GM18502 (cell line): ENCODE data around the gene ZNF212.

Experiments used
- ATAC-seq: cut with Tn5 transposase; IDR thresholded peaks from one replicate; pipeline ENCODE4 v1.9.1; 2021; ENCODE audit warnings: mild to moderate bottlenecking; ENCODE audit not compliant: unreplicated experiment, poor library complexity

Gene ZNF212

GRCh38 chr7:149283321-149283720, 43.9 kb downstream of the ZNF212 start:
- no peak for ATAC-seq

GRCh38 chr7:149284343-149284742, 44.9 kb downstream of the ZNF212 start:
- no peak for ATAC-seq

DNA sequence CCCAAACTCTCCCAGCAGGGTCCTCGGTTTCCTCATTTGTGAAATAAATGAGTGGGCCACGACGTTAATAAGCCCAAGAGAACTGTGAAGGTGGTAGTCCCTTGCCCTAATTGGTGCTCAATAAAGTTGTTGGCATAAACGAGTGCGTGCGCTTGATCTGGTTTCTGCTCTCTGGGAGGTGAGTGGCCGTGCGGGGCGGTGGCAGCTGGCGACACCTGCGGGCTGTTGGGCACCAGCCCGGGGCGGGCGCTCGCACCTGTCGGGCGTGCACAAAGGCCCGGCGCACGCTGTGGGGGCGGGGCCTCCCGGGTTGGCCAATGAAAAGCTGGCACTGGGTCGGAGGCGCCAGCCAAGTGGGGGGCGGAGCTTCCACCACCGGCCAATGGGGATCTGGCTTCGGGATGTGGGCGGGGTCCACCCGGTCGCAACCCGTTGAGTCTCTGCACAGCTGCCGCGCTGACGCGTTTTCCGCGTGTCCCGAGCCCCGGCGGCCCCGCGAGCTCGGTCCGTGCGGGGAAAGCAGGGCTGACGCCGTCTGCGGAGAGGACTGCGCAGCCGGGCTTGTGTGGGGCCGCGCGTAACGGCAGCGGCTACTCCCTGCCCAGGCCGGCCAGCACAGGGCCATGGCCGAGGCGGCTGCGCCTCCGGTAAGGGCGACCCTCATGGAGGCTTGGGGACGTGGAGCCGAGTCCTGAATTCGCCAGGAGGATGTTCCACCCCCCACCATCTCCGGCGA, 45.6 kb downstream of the ZNF212 start:
- ATAC-seq = peak; percentile 98

- no peak for ATAC-seq
Observed at GRCh38 chr7:149285603-149286002, 46.2 kb downstream of the ZNF212 start.

DNA sequence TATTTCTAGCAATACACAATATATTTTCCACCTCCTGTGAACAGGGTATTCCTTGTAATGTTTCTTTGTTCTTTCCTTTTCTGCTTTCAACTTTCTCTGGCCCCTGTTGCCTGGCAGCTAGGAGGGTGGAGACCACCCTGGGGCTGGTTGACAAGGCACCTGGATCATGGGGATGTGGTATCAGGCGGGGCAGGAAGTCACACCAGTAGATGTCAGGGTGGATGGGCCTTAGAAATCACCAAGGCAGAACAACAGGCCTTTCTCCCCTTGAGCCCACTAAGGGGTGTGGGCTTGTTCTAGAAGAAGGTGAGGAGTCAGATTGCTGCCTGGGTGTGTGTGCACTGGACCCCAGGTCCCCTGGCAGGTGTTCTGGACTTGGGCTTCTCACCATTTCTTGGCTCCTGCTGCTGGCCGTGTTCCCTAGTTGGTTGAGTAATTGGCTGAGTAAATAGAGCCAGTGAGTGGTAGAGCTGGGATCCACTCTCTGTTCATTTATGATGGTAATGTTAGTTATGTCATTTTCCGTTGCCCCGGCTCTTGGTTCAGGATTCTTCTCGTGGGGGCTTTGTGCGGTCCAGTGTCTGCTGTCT, 47.5 kb downstream of the ZNF212 start:
- ATAC-seq = no peak

DNA sequence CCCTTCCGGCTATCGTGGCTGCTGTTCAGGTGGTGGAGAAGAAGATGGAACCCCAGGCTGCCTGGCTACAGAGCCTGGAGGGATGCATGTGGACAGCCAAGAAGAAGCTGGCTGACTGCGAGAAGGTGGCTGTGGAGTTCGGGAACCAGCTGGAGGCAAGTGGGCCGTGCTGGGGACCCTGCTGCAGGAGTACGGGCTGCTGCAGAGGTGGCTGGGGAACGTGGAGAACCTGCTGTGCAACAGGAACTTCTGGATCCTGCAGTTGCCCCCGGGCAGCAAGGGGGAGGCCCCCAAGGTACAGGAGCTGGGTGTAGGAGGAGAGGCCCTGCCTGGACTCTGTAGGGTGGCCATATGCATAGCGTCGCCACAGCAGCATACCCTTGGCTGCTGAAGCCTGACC, 48.2 kb downstream of the ZNF212 start:
- no peak for ATAC-seq

DNA sequence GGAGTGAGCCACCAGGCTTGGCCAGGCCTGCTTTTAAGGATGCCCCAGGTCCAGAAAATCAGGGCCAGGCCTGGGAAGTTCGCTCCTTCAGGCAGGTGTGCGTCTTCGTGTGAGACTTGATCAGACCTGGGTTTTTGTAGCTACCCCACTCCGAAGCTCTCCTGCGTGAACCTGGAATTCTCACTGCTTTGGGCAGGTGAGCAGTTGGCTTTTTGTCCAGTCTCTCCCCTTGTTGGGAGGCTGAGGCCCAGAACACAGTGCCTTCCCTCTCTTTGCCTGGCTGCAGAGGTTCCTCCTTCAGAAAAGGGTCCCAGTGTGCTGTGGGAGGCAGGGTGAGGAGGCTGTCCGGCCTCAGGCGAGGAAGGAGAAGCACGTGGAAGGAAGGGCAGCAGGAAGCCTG, 49.8 kb downstream of the ZNF212 start:
- ATAC-seq = no peak

DNA sequence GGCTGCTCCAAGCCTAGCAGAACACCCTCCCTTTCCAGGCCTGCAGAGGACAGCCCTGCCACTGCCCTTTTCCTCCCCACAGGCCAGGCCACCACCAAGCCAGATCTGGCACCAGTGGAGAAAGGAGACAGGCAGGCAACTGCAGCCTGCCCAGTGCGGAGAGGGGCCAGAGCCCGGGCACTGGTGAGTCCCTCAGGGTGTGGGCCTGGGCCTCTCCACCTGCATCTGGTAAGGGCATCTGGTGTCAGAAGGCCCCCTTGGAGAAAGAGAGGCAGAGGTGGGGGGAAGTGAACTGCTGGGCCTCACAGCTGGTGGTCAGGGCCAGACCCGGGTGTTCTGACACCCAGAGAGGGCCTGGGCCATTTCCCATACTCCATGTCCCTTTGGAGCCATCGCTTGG, 50.4 kb downstream of the ZNF212 start:
- ATAC-seq = no peak

DNA sequence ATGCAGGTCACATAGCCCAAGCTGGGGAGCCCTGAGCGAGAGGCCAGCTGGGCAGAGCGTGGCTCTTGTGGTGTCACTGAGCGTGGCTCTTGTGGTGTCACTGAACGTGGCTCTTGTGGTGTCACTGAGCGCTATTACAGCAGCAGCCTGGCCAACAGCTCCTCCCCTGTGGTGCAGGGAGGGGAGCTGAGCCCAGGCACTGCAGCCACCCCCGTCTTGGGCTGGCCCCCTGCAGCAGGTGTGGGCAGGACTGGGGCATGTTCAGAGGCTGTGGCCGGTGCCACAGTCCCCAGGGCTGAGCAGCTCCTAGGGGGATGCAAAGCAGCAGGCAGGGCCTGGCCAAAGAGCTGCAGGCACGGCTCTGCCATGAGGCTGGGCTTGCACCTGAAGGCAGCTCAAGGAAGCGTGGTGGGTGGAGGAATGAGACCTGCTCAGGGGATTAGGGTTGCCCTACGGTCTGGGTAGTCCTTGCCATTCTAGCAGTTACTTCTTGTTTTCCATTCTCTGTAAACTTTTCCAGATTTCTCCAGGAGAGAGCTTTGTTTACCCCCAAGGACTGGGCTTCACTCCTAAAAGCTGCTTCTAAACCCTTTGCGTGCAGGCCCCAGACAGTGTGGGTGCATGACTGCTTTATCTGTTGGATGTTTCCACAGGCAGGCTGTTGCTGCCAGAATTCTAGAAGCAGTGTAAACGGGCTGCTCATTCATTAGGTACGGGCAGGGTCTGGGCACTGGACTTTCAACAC, 51.8 kb downstream of the ZNF212 start:
- ATAC-seq = no peak

DNA sequence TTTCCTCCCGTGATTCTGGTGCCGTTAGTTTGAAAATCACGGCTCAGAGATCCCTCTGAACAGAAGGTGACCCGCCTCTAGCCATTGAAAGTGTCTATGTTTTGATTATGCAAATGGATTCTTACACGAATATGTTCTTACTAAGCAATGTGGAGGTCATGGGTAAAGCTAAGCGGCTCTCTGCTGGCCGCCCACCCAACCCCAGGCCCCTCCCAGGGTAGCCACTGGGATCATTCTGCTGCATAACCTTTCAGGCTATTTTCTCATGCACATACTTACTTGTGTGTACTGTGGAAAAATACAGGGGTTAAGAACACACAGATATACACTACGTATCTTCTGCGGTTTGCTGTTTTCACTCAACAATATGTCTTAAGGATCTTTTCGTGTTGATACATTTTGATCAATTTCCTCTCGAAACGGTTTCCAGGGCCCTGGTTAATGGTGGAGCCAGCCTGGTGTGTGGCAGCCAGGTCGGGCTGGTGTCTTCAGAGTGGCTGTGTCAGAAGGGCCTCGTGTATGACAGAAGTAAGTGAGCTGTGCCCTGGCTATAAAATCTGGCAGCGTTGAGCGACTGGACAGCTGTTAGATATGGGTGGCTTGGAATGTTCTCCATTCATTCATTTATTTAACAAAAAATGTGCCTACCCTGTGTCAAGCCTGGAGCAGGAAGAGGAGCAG, 52.5 kb downstream of the ZNF212 start:
- ATAC-seq = no peak

DNA sequence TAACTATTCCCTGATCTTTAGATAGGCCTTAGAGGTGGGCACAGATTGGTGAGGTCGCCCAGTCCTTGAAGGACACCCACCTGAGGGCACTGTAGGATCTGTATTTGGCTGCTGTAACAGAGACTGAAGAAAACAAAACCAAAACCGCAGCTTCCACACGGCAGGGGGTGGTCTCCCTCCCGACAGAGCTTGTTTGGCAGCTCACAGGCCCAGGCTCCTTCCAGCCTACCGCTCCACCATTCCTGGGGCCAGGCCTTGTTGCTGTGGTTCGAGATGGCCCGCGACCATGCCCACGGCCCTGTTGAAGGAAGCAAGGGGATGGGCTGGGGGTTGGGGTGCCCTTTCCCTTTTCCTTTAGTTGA, 53.0 kb downstream of the ZNF212 start:
- ATAC-seq = no peak

DNA sequence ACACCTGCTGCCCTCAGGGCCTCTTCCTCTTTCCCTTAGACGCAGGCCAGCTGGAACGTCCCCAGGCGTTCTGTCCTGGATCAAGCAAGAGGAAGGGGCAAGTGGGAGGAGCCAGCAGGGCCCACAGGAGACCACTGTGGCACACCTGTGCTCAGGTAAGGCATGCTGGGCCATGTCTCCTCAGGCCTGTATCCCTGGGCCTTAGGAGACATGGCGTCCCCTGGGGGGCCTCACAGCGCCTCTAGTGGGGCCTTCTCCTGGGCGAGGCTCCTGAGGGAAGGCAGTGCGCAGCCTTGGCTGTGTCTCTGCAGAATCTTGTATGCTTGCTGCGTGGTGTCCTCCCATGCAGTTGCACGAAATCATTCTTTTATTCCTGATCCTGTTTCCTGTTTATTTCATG, 53.9 kb downstream of the ZNF212 start:
- ATAC-seq = no peak

DNA sequence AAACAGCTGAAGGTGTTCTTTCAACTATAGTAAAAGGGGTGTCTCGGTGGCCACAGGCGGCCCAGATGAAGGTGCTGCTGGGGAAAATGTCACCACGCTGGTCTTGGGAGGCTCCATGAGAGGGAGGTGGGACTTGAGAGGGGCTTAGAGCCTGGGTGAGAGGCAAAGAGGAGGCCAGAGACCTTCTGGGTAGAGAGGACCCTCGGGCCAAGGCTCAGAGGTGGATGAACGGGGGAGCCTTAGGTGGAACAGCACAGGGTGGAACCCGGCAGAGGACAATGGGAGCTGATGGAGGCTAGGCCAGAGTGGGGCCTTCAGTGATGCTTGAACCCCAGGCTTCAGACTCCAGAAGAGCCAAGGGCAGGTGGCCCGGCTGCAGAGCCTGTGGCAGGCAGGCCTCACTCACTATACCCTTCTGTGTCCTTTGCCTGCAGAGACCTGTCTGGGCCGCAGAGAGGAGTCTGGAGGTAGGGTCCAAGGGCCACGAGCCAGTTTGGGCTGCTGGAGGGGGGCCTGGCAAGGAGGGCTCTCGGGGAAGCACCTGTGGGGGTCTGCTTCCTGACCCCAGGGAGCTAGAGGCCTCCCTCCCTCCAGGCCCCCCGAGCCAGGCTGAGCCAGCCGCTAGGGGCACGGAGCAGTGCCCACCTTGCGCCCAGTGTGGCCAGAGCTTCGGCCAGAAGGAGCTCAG, 54.6 kb downstream of the ZNF212 start:
- ATAC-seq = no peak

GRCh38 chr7:149294634-149295480, 55.4 kb downstream of the ZNF212 start:
- ATAC-seq = no peak

DNA sequence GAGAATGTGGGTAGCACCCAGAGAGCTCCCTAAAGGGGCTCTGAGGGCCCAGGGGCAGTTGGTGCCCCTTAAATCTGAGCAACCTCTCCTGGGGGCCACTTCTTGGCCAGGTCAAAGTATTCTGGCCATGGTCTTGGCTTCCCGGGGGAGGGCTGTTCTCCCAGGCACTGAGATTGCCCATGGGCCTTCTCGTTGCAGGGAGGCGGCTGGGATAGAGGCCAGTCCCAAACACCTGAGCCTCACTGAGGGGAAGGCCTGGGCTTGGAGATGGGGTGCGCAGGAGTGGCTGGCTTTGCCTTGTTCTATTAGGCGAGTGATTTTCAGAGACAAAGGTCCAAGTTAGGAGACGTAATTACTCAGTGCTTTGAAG, 56.0 kb downstream of the ZNF212 start:
- no peak for ATAC-seq

GRCh38 chr7:149296368-149296767, 56.9 kb downstream of the ZNF212 start:
- no peak for ATAC-seq

- no peak for ATAC-seq
Observed at GRCh38 chr7:149297034-149297755, 57.7 kb downstream of the ZNF212 start.

- no peak for ATAC-seq
Observed at GRCh38 chr7:149300620-149301285, 61.3 kb downstream of the ZNF212 start.

DNA sequence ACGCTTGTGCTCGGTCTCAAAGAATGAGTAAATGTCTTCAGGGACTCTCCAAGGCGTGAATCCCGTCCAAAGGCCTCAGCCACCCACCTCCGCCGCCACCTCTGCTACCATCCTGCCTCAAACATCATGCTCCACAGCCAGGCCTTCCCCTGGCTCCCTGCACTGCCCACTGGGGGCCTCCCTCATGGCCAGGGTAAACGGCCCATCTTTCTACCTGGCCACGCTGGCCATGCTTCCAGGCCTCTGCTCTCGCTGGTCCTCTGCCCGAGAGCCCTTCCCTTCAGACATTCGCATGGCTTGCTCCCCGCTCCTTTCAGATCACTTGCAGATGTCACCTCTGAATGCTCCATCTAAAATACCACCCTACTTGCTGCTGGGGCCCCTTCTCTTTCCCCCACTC, 62.8 kb downstream of the ZNF212 start:
- ATAC-seq = no peak
